ENCODE results near the gene SPSB2. TPM values are rescaled to one million over a fixed set of nuclear protein-coding genes. Genes with fewer than 3 reads are reported as not detected.

The SPSB2 gene
- polyA plus RNA-seq, 1 of the 3 experiments (the other 2 are of a cell fraction): 16.9 TPM

- H3K36me3 ChIP-seq (replicated peaks in 1 of 2; ENCODE audit: control insufficient read depth in 1 of 2, insufficient read depth in 2 of 2, low read length in 1 of 2): peaks cover 23 to 49% of the 10 kb centered on the region in 2 experiments
- peak overlapping the region; percentile 73 to 81 for H3K27ac ChIP-seq (ENCODE audit: low read depth in 2 of 2, low read length in 1 of 2)
- H3F3A ChIP-seq (replicated peaks; ENCODE audit: insufficient read depth): peaks cover 18% of the 10 kb centered on the region
- POLR2A ChIA-PET: interaction anchor here (0.6 to 3.4 kb wide), 12 partner anchors 12 to 361 kb away, joined by 3 to 57 read pairs (median 8); partner anchors contain the start of genes C12orf57, MRPL51, P3H3 and PTMS
- no peaks in the 10 kb centered on the region for H3K9me2 ChIP-seq
- CTCF ChIA-PET: interaction anchor here (0.9 to 19.4 kb wide), 7 partner anchors 14 to 119 kb away, joined by 3 to 225 read pairs (median 11); partner anchors contain the start of genes MLF2, P3H3, PTMS and SPSB2
- TF ChIP-seq SMC3 (IDR thresholded peaks at IDR 0.05; ENCODE audit: low read depth, low read length) (no peak), FOXM1 (IDR thresholded peaks at IDR 0.05; ENCODE audit: low read depth) (no peak), MXI1 (IDR thresholded peaks at IDR 0.05; ENCODE audit: low read depth, low read length) (no peak)
- peak overlapping the region; percentile 70 to 76; a peak in 3 of 4 replicates for H3K4me3 ChIP-seq (ENCODE audit: low read depth in 2 of 2, low read length in 1 of 2)
- peak overlapping the region; percentile 65 for H3K9ac ChIP-seq
- H2AFZ ChIP-seq (ENCODE audit: low read depth): no peak overlapping the region
- H3K27me3 ChIP-seq (ENCODE audit: insufficient read depth): no peaks in the 10 kb centered on the region
- H3K9me3 ChIP-seq: no peaks in the 10 kb centered on the region
- H3K4me1 ChIP-seq (ENCODE audit: control insufficient read depth in 1 of 2, insufficient read depth in 2 of 2, low read depth in 1 of 2, low read length in 1 of 2): peaks cover 7 to 17% of the 10 kb centered on the region in 2 experiments
- H3K79me2 ChIP-seq (ENCODE audit: insufficient read depth): peaks cover 57% of the 10 kb centered on the region
- WGBS (ENCODE audit: low lambda C conversion rate): 41% methylated on average over 1 of the region's 1 CpG
- no peaks in the 10 kb centered on the region; the same call in 1 of the 2 replicates for H4K20me1 ChIP-seq (ENCODE audit: insufficient read depth)
- peak overlapping the region; percentile 96 for H3K4me2 ChIP-seq
- no peak for DNase-seq
Measured at GRCh38 chr12:6853626-6854025, 19.5 kb downstream of the SPSB2 start.

- H4K20me1 ChIP-seq (ENCODE audit: insufficient read depth): no peaks in the 10 kb centered on the region; the same call in 1 of the 2 replicates
- H2AFZ ChIP-seq (ENCODE audit: low read depth): peak overlapping the region; percentile 67; the same call in 1 of the 2 replicates
- H3K79me2 ChIP-seq (ENCODE audit: insufficient read depth): peaks cover 64% of the 10 kb centered on the region
- H3K9me3 ChIP-seq: no peaks in the 10 kb centered on the region
- under 1% methylated on average over 17 of the region's 18 CpGs for WGBS (ENCODE audit: low lambda C conversion rate)
- TF ChIP-seq TAF1 (IDR thresholded peaks at IDR 0.05; ENCODE audit: borderline replicate concordance, low read depth, low read length) (0 out of 2 replicates have a peak, but pooled peaks have one; percentile 25), GATA2 (CRISPR knock-in tag; IDR thresholded peaks at IDR 0.05) (no peak), ZBTB33 (IDR thresholded peaks at IDR 0.05; ENCODE audit: borderline replicate concordance, low read depth) (no peak), CHD2 (IDR thresholded peaks at IDR 0.05; ENCODE audit: low read length, partially characterized antibody) (no peak), IRF3 (IDR thresholded peaks at IDR 0.05; ENCODE audit: low read depth, low read length) (no peak), MXI1 (IDR thresholded peaks at IDR 0.05; ENCODE audit: low read depth, low read length) (peak; percentile 82), PBX3 (IDR thresholded peaks at IDR 0.05) (0 out of 2 replicates have a peak, but pooled peaks have one; percentile 18), POLR2AphosphoS5 (IDR thresholded peaks at IDR 0.05; ENCODE audit: low read depth, low read length) (peak; percentile 10; the same call in 1 of the 2 replicates)
- peaks cover 23 to 41% of the 10 kb centered on the region in 2 experiments for H3K36me3 ChIP-seq (replicated peaks in 1 of 2; ENCODE audit: control insufficient read depth in 1 of 2, insufficient read depth in 2 of 2, low read length in 1 of 2)
- H3K4me1 ChIP-seq (ENCODE audit: control insufficient read depth in 1 of 2, insufficient read depth in 2 of 2, low read depth in 1 of 2, low read length in 1 of 2): peaks cover 7 to 17% of the 10 kb centered on the region in 2 experiments
- H3K4me3 ChIP-seq (ENCODE audit: low read depth in 2 of 2, low read length in 1 of 2): peak overlapping the region; percentile 70 to 76
- CTCF ChIA-PET: interaction anchor here (0.9 to 19.4 kb wide), 10 partner anchors 13 to 340 kb away, joined by 3 to 225 read pairs (median 5); partner anchors contain the start of genes GNB3, MLF2, P3H3 and PTMS
- POLR2A ChIA-PET: interaction anchor here (0.7 to 3.4 kb wide), 20 partner anchors 12 to 360 kb away, joined by 3 to 57 read pairs (median 6); partner anchors contain the start of genes C12orf57, GAPDH, GNB3 and GPR162
- peak overlapping the region; percentile 73 to 81 for H3K27ac ChIP-seq (ENCODE audit: low read depth in 2 of 2, low read length in 1 of 2)
- DNase-seq: peak; percentile 65
- peak overlapping the region; percentile 96 for H3K4me2 ChIP-seq
- no peaks in the 10 kb centered on the region for H3K9me2 ChIP-seq
- H3K9ac ChIP-seq: peak overlapping the region; percentile 65
- H3K27me3 ChIP-seq (ENCODE audit: insufficient read depth): no peaks in the 10 kb centered on the region
- H3F3A ChIP-seq (replicated peaks; ENCODE audit: insufficient read depth): peaks cover 18% of the 10 kb centered on the region
Measured at GRCh38 chr12:6852651-6853354, 20.3 kb downstream of the SPSB2 start.

Data from SK-N-SH (cell line).